Endothelial cell of umbilical vein (primary cell): ENCODE results near the gene LRRC19. TPM values are rescaled to one million over a fixed set of nuclear protein-coding genes. Genes with fewer than 3 reads are reported as not detected.

ENCODE experiments used
- BruUV-seq: library from RNA; stranded (reverse); fragments of 400-500 nt; replicated peaks from 2 replicates; lab custom pipeline; 2021; lab: Mats Ljungman, UMichigan
- CTCF ChIA-PET: fragments of 300-600, 350-600 bp; sonication (Branson Sonifier 250); formaldehyde crosslinking; loops from one replicate; lab custom pipeline; 2021; ENCODE audit warnings: antibody characterized with exemption, inconsistent platforms; lab: Charles Lee
- POLR2A ChIA-PET: fragments of 300-600, 350-600 bp; sonication (Branson Sonifier 250); formaldehyde crosslinking; loops from one replicate; lab custom pipeline; 2021; ENCODE audit warnings: antibody characterized with exemption, inconsistent platforms; lab: Charles Lee
- DNase-seq: peaks from one replicate; pipeline ENCODE4 v3.0.0-alpha.2; 2011; ENCODE audit warnings: low read depth, low spot score
- FAIRE-seq: peaks from 2 replicates; lab custom pipeline; 2011; peaks lifted over from hg19 to GRCh38; lab: Jason Lieb, UNC
- H2AFZ ChIP-seq: 2 replicates; pipeline ENCODE4 v1.6.0; 2012; ENCODE audit warnings: low read depth, low read length, control low read depth, inconsistent platforms
- H3K27ac ChIP-seq: 2 replicates; pipeline ENCODE4 v1.5.1; 2011; ENCODE audit warnings: low read depth, mild to moderate bottlenecking, control low read depth, low read length, moderate library complexity; ENCODE audit not compliant: insufficient read depth
- H3K27me3 ChIP-seq, 2 experiments: 2 replicates each; pipeline versions ENCODE4 v1.6.0 to v1.6.1; 2011; ENCODE audit warnings: low read length in 2 of 2, mixed read lengths in 1 of 2; ENCODE audit not compliant: control insufficient read depth in 2 of 2, insufficient read depth in 2 of 2
- H3K36me3 ChIP-seq, 2 experiments: 2 replicates in 1 of 2; 3 replicates in 1 of 2; pipeline ENCODE4 v1.5.1; 2011; ENCODE audit warnings: low read length in 2 of 2, mild to moderate bottlenecking in 1 of 2, moderate library complexity in 1 of 2; ENCODE audit not compliant: control insufficient read depth in 2 of 2, insufficient read depth in 2 of 2; ENCODE audit errors: extremely low read depth in 1 of 2
- H3K4me1 ChIP-seq: 3 replicates; pipeline ENCODE4 v1.5.1; 2011; ENCODE audit warnings: mild to moderate bottlenecking, low read length; ENCODE audit not compliant: control insufficient read depth, insufficient read depth; ENCODE audit errors: extremely low read depth
- H3K4me2 ChIP-seq: 2 replicates; pipeline ENCODE4 v1.6.1; 2011; ENCODE audit warnings: low read length, control low read depth, mixed read lengths; ENCODE audit not compliant: insufficient read depth
- H3K4me3 ChIP-seq, 3 experiments: fragments of 200-600 bp in 1 of 3; sonication (generic), shearing (Covaris generic) in 1 of 3; replicated peaks in 1 of 3; 2 replicates each; pipeline ENCODE4 v1.5.1; 2011 to 2016; ENCODE audit warnings: control low read depth in 3 of 3, low read length in 3 of 3, mild to moderate bottlenecking in 2 of 3, inconsistent platforms in 1 of 3, low read depth in 1 of 3, moderate library complexity in 1 of 3; ENCODE audit not compliant: insufficient read depth in 1 of 3
- H3K79me2 ChIP-seq: 2 replicates; pipeline ENCODE4 v1.6.0; 2012; ENCODE audit warnings: low read length, inconsistent platforms; ENCODE audit not compliant: control insufficient read depth, insufficient read depth
- H3K9ac ChIP-seq: replicated peaks from 2 replicates; pipeline ENCODE3; 2011; ENCODE audit warnings: low read length, control low read depth; ENCODE audit not compliant: insufficient read depth; ENCODE audit errors: extremely low read depth
- H3K9me1 ChIP-seq: replicated peaks from 3 replicates; pipeline ENCODE4 v1.6.0; 2011; ENCODE audit warnings: mild to moderate bottlenecking, low read length; ENCODE audit not compliant: control insufficient read depth, insufficient read depth; ENCODE audit errors: extremely low read depth
- H3K9me3 ChIP-seq: replicated peaks from 2 replicates; pipeline ENCODE4 v1.5.1; 2012; ENCODE audit warnings: low read length, inconsistent platforms; ENCODE audit not compliant: control insufficient read depth, insufficient read depth
- H4K20me1 ChIP-seq: replicated peaks from 2 replicates; pipeline ENCODE3; 2011; ENCODE audit warnings: mild to moderate bottlenecking, low read length; ENCODE audit not compliant: control insufficient read depth, insufficient read depth; ENCODE audit errors: extremely low read depth
- CTCF ChIP-seq, 2 donors: IDR thresholded peaks; 1 replicate in 1 of 2; 2 replicates in 1 of 2; pipeline ENCODE4 v1.5.1; 2011; ENCODE audit warnings: low read length in 2 of 2, mild to moderate bottlenecking in 2 of 2, moderate library complexity in 2 of 2, control low read depth in 1 of 2, inconsistent platforms in 1 of 2, low read depth in 1 of 2; ENCODE audit not compliant: insufficient read depth in 1 of 2; ENCODE audit errors: extremely low read depth in 1 of 2
- EZH2 ChIP-seq: IDR thresholded peaks from 2 replicates; pipeline ENCODE4 v1.6.1; 2012; ENCODE audit warnings: borderline replicate concordance, low read depth, mild to moderate bottlenecking, moderate library complexity, low read length, inconsistent platforms; ENCODE audit not compliant: severe bottlenecking
- FOS ChIP-seq: IDR thresholded peaks from 2 replicates; pipeline ENCODE4 v1.6.1; 2011; ENCODE audit warnings: mild to moderate bottlenecking, low read length, moderate library complexity, borderline replicate concordance; ENCODE audit not compliant: insufficient read depth
- GATA2 ChIP-seq: IDR thresholded peaks from 2 replicates; pipeline ENCODE4 v1.7.0; 2011; ENCODE audit warnings: low read depth, mild to moderate bottlenecking, moderate library complexity, mixed read lengths, low read length; ENCODE audit not compliant: insufficient read length, insufficient read depth
- JUN ChIP-seq: IDR thresholded peaks from 2 replicates; pipeline ENCODE4 v1.6.1; 2011; ENCODE audit warnings: borderline replicate concordance, low read depth; ENCODE audit not compliant: insufficient read length, insufficient read depth
- MAX ChIP-seq: IDR thresholded peaks from 2 replicates; pipeline ENCODE4 v1.6.1; 2011; ENCODE audit not compliant: insufficient read depth, insufficient read length
- MYC ChIP-seq: IDR thresholded peaks from one replicate; pipeline ENCODE4 v1.6.1; 2011; ENCODE audit warnings: mild to moderate bottlenecking, low read depth, low read length
- POLR2A ChIP-seq: IDR thresholded peaks from 2 replicates; pipeline ENCODE4 v1.6.1; 2012; ENCODE audit warnings: low read depth, mild to moderate bottlenecking, control low read depth, low read length
- POLR2AphosphoS5 ChIP-seq: IDR thresholded peaks from 2 replicates; pipeline ENCODE4 v1.6.1; 2012; ENCODE audit warnings: low read depth, mild to moderate bottlenecking, control low read depth, low read length, moderate library complexity; ENCODE audit not compliant: insufficient read depth
- dilution Hi-C: fragments of 300-500 bp; cut with MboI; formaldehyde crosslinking; loops from one replicate; pipeline ENCODE4 v1.15.0; 2019; ENCODE audit warnings: low sequenced_read_pairs; ENCODE audit not compliant: extremely low pct_ligation_motif_present
- intact Hi-C: fragments of 100-400 bp; cut with micrococcal nuclease; formaldehyde crosslinking; loops from one replicate; pipeline ENCODE4 v1.10.0; 2022
- polyA plus RNA-seq, 4 experiments: library from polyadenylated mRNA; depleted of rRNA in 3 of 4; stranded (reverse) in 3 of 4; unstranded in 1 of 4; fragments of >200 nt; gene quantifications; 2 replicates each; pipeline versions ENCODE4 v1.2.1 to v1.2.3, GENCODE V29; 2011 to 2012; ENCODE audit warnings: missing spikeins in 1 of 4
- total RNA-seq: library from RNA; stranded (reverse); gene quantifications from 2 replicates; pipeline ENCODE4 v1.2.3, GENCODE V29; 2021

The LRRC19 gene
- total and polyA plus RNA-seq, 2 donors (not counting 3 experiments of a cell fraction or from before 2014, with no cell fraction given), result not detected

DNA sequence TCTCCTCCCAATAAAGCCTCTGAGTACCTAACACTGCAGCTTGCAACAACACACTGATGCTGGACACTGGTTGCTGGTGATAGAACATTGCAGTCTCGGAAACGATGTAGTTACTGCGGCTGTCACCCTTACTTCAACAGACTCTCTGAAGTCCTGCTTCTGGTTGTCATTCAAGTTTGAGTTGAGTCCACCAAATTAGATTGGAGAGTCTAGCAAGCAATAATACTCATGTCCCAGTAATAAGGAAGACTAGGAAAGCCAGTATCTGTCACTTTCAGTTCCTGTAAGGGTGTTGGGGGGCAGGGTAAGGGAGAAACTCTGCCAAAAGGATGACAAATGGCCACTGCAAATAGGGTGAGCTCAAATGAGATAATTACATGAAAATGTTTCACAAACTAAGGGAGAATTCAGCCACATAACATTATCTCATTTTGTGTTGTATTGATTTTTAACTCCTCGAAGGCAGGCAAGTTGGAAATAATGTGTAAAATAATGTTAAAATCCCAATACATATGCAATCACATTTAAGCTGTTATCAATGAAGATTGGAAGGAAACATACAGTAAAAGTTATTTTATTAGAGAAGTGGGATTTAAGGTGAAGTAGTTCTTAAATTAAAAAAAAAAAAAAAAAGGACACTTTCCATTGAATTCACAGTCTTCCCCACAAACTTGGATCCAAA, 50.1 kb downstream of the LRRC19 start:
- dilution Hi-C loops, result no loop called here
- ChIA-PET CTCF (interaction anchor here (0.6 to 1.1 kb wide), 4 partner anchors 8 to 321 kb away, joined by 3 to 6 read pairs (median 4); partner anchors contain the start of gene PLAA), POLR2A (interaction anchor here (0.5 to 1.4 kb wide), 3 partner anchors 8 to 157 kb away, joined by 4 to 15 read pairs (median 6); partner anchors contain the start of gene PLAA)
- Histone ChIP-seq H3K9me1 (no peaks in the 10 kb centered on the region), H2AFZ (peak overlapping the region; percentile 91), H3K4me3 (peak overlapping the region; percentile 28 to 85 (median 46)), H3K79me2 (no peaks in the 10 kb centered on the region), H3K9ac (peak overlapping the region; percentile 81), H3K4me1 (peaks cover 14% of the 10 kb centered on the region), H3K4me2 (peak overlapping the region; percentile 83), H3K27me3 (no peaks in the 10 kb centered on the region), H4K20me1 (no peaks in the 10 kb centered on the region), H3K36me3 (no peaks in the 10 kb centered on the region), H3K27ac (peak overlapping the region; percentile 76), H3K9me3 (no peaks in the 10 kb centered on the region)
- no peak for TF ChIP-seq EZH2
- no peak for TF ChIP-seq MAX
- TF ChIP-seq POLR2A, result no peak
- no peak for TF ChIP-seq MYC
- TF ChIP-seq JUN, result no peak
- TF ChIP-seq GATA2, result no peak
- no peak for TF ChIP-seq CTCF (IDR thresholded peaks at IDR 0.05; ENCODE audit: extremely low read depth in 1 of 2, insufficient read depth in 1 of 2, low read depth in 1 of 2, low read length in 2 of 2)
- TF ChIP-seq POLR2AphosphoS5, result no peak
- TF ChIP-seq FOS, result no peak
- DNase-seq (no peak), FAIRE-seq (no peak)
- BruUV-seq, result no TSS peak
- intact Hi-C loops, result loop anchor here (5.0 kb wide), 2 partner anchors 322 to 1093 kb away; no protein-coding TSS in a partner anchor
